A549 treated with GW870086 at 1 μM for 4 hours (cell line): Measurements from ENCODE around the gene IFIT5. TPM values are rescaled to one million over a fixed set of nuclear protein-coding genes. Genes with fewer than 3 reads are reported as not detected.

Experiments
- total RNA-seq: library from RNA; stranded (reverse); fragments of 200-300 nt; extraction: Qiagen RNA extraction; gene quantifications from 5 replicates; pipeline ENCODE4 v1.2.3, GENCODE V29; 2022; ENCODE audit warnings: low read depth

The IFIT5 gene, protein sequence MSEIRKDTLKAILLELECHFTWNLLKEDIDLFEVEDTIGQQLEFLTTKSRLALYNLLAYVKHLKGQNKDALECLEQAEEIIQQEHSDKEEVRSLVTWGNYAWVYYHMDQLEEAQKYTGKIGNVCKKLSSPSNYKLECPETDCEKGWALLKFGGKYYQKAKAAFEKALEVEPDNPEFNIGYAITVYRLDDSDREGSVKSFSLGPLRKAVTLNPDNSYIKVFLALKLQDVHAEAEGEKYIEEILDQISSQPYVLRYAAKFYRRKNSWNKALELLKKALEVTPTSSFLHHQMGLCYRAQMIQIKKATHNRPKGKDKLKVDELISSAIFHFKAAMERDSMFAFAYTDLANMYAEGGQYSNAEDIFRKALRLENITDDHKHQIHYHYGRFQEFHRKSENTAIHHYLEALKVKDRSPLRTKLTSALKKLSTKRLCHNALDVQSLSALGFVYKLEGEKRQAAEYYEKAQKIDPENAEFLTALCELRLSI
- total RNA-seq: 7.5 to 11.1 TPM (median 9.6 TPM) in 5 replicates

DNA sequence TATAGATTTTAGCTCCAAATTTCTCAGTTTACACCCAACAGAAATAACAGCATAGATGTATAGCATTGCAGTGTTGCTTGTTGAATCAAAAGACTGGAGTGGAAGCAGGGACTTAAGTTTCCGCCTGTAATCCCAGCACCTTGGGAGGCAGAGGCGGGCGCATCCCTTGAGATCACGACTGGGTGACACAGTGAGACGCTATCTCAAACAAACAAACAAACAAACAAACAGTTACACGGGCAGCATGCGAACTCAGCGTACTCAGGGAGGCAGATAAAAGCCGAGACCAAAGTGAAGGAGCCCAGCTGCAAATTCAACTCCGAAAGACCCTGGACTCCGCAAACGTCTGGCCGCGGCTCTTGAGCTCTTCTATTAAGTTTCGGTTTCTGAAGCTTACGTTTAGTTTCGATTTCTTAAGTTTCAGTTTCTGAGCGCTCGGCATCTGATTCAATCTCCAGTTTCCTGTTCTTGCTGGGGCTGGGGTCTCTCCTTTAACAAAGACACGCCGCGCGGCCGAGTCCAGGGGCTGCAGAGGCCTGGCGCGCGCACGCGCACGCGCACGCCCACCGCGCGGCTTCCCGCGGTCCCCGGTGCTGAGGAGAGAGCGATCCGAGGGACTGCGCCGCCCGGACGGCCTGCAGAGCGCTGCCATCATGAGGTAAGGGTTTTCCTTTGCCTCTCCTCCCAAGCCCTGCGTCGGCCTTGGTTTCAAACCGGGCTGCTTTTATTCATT, at the start of gene IFIT5:
TSS of gene IFIT5 (plus strand) at position 423 of the 733 bp plus-strand sequence. CDS start at position 654, 231 bp downstream.

DNA sequence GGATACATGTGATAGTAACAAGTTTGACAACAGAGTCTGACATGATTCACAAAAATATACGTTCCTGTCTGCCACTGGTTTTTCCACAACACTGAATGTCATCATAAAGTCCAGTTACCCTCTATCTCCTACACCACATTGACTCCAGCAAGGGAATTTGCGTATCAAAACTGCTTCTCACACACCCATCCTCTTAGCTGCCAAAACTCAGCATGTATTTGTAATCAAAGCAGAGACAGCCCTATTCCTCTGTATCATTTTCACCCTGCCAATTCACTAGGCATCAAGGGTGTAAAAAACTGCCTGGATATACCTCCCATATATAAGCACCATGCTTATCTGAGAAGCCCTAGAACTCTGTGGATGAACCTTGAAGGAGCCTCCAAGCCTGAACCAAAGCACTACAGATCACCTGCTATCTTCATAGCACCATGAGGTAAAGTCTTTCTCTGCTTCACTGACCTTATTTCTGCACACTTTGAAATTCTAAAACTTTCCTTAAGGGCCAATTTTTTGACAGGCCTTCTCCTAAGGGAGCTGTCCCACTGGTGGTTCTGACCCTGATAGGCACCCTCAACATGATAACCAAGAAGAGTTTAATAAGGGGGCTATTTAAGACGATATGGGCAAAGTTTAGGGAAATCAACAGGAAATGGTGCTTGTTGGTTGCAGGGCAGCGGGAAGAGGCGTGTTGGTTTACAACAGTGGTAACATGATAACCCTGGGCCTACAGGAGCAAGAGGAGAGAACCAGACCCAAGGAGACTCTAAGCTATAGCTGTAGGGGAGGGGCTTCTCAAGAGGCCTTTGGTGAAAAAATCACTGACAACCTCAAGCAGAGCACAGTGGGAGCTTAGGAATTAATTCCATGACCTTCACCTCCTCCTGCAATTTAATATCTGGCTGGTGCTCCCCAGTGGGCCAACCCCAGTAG, 36.4 kb upstream of the IFIT5 start, which contains the start of gene IFIT1B:
TSS of gene IFIT1B (plus strand) at position 352 of the 933 bp plus-strand sequence. CDS start at position 432, 80 bp downstream.

DNA sequence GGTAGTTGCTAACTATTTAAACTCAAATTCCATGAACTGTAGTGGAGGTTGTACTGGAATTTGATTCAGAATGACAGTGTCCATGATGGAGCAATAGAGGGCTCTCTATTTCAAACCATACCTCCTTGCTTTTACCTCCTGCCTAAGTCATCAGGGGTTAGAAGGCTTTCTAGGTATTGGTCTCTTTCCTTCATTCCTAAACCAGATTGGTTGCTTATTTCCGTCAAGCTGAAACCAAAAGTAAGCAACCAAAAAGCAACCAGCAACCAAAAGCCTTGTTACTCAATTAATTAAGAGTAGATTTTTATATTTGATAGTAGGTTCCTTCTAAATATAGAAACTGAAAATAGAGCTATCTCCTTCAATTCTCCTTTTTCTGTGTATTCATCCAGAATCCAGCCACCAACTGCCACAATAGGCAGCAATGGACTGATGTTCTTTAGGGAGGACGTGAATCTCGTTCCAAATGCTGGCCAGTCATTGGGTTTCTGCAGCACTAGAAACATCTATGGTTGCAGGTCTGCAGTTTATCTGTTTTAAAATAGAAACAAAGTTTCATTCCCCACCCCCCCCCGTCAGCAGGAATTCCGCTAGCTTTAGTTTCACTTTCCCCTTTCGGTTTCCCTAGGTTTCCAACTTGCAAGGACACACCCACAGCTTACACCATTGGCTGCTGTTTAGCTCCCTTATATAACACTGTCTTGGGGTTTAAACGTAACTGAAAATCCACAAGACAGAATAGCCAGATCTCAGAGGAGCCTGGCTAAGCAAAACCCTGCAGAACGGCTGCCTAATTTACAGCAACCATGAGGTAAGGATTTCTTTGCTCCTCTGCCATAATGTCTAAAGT, 22.2 kb upstream of the IFIT5 start, which contains the start of gene IFIT1:
TSS of gene IFIT1 (plus strand) at position 717 of the 850 bp plus-strand sequence. CDS start at position 807, 90 bp downstream.

Other genes starting within 250 kb of the IFIT5 start
- gene CH25H, start 207.3 kb upstream of the IFIT5 start, total RNA-seq: 0.19 to 0.38 TPM (median 0.22 TPM) in 5 replicates
- gene LIPA, start 162.8 kb upstream of the IFIT5 start, total RNA-seq: 38.2 to 53.6 TPM (median 50.6 TPM) in 5 replicates
- 2.0 to 3.3 TPM (median 2.6 TPM) in 5 replicates for gene IFIT2, start 112.5 kb upstream of the IFIT5 start, total RNA-seq
- gene IFIT3, start 86.6 kb upstream of the IFIT5 start, total RNA-seq: 4.6 to 6.2 TPM (median 6.0 TPM) in 5 replicates
- not detected in 5 replicates for gene IFIT1B, start 36.5 kb upstream of the IFIT5 start, total RNA-seq
- gene IFIT1, start 21.9 kb upstream of the IFIT5 start, total RNA-seq: 4.2 to 5.7 TPM (median 4.6 TPM) in 5 replicates
- 0.19 to 0.78 TPM (median 0.32 TPM) in 5 replicates for gene SLC16A12, start 121.0 kb downstream of the IFIT5 start, total RNA-seq
- 4.6 to 6.4 TPM (median 5.8 TPM) in 5 replicates for gene PANK1, start 230.7 kb downstream of the IFIT5 start, total RNA-seq